GM18873 (cell line): ENCODE results near the gene DNPH1.

Experiments used
- ATAC-seq: cut with Tn5 transposase; IDR thresholded peaks from one replicate; pipeline ENCODE4 v1.9.1; 2021; ENCODE audit warnings: mild to moderate bottlenecking, moderate library complexity, moderate number of reproducible peaks; ENCODE audit not compliant: unreplicated experiment, low FRiP score

Gene DNPH1

GRCh38 chr6:43185391-43185985 is 43.8 kb downstream of the DNPH1 start:
- no peak for ATAC-seq

GRCh38 chr6:43184268-43184985 is 44.9 kb downstream of the DNPH1 start:
- ATAC-seq = no peak

GRCh38 chr6:43183441-43183840 is 45.8 kb downstream of the DNPH1 start:
- no peak for ATAC-seq

- ATAC-seq = peak; percentile 75
These were observed 47.1 kb downstream of the DNPH1 start, which contains the start of gene CUL9 for GRCh38 chr6:43181942-43182860. Gene CUL9 (plus strand): TSS chr6:43182196. CDS start chr6:43184311, 2,115 bp downstream.

GRCh38 chr6:43181621-43181941 is 47.7 kb downstream of the DNPH1 start:
- ATAC-seq = no peak

- ATAC-seq = no peak
These were observed 48.3 kb downstream of the DNPH1 start for GRCh38 chr6:43180985-43181384.

- ATAC-seq = no peak
These were observed 49.2 kb downstream of the DNPH1 start for GRCh38 chr6:43180058-43180457.

- no peak for ATAC-seq
These were observed 50.1 kb downstream of the DNPH1 start for GRCh38 chr6:43178951-43179830.

- no peak for ATAC-seq
These were observed 51.1 kb downstream of the DNPH1 start for GRCh38 chr6:43178150-43178549.

GRCh38 chr6:43176423-43176786 is 52.9 kb downstream of the DNPH1 start:
- ATAC-seq = no peak

GRCh38 chr6:43175676-43176422 is 53.4 kb downstream of the DNPH1 start:
- no peak for ATAC-seq
